H1 (cell line): ENCODE results near the gene ERG28. TPM values are rescaled to one million over a fixed set of nuclear protein-coding genes. Genes with fewer than 3 reads are reported as not detected.

ENCODE experiments used
- CTCF ChIA-PET: fragments of 300-600 bp; sonication (Branson Sonifier 250); formaldehyde crosslinking; loops from one replicate; lab custom pipeline; 2021; ENCODE audit not compliant: partially characterized antibody; lab: Charles Lee
- POLR2A ChIA-PET: fragments of 300-600 bp; sonication (Branson Sonifier 250); formaldehyde crosslinking; loops from one replicate; lab custom pipeline; 2021; ENCODE audit warnings: inconsistent platforms; ENCODE audit not compliant: partially characterized antibody; lab: Charles Lee
- DNase-seq, 2 experiments: peaks; one replicate each; pipeline versions ENCODE4 v3.0.0 to v3.0.0-alpha.2; 2010 to 2022; ENCODE audit warnings: low spot score in 2 of 2, low read depth in 1 of 2, mixed read lengths in 1 of 2
- FAIRE-seq: peaks from 2 replicates; lab custom pipeline; 2011; peaks lifted over from hg19 to GRCh38; lab: Jason Lieb, UNC
- H2AFZ ChIP-seq: 2 replicates; pipeline ENCODE4 v1.8.1; 2012; ENCODE audit warnings: low read length, inconsistent platforms
- H2AK5ac ChIP-seq: 2 replicates; pipeline ENCODE4 v1.6.1; 2013; ENCODE audit warnings: low read depth, low read length
- H2BK120ac ChIP-seq: replicated peaks from 2 replicates; pipeline ENCODE3; 2013; ENCODE audit warnings: low read depth, low read length, inconsistent platforms
- H2BK12ac ChIP-seq: 2 replicates; pipeline ENCODE4 v1.6.1; 2013; ENCODE audit warnings: low read depth, low read length
- H2BK15ac ChIP-seq: 2 replicates; pipeline ENCODE4 v1.6.1; 2013; ENCODE audit warnings: low read length
- H2BK20ac ChIP-seq: 2 replicates; pipeline ENCODE4 v1.6.1; 2013; ENCODE audit warnings: low read length
- H2BK5ac ChIP-seq: 2 replicates; pipeline ENCODE4 v1.6.1; 2013; ENCODE audit warnings: low read depth, low read length
- H3K14ac ChIP-seq: 2 replicates; pipeline ENCODE4 v1.6.1; 2013; ENCODE audit warnings: inconsistent platforms; ENCODE audit not compliant: insufficient read length
- H3K18ac ChIP-seq: 2 replicates; pipeline ENCODE4 v1.6.1; 2013; ENCODE audit warnings: low read length; ENCODE audit errors: extremely low read depth
- H3K23ac ChIP-seq: 2 replicates; pipeline ENCODE4 v1.6.1; 2013; ENCODE audit warnings: inconsistent platforms; ENCODE audit not compliant: insufficient read length
- H3K23me2 ChIP-seq: 2 replicates; pipeline ENCODE4 v1.6.1; 2013; ENCODE audit warnings: low read depth, low read length
- H3K27ac ChIP-seq: 2 replicates; pipeline ENCODE4 v1.6.1; 2011; ENCODE audit warnings: low read depth, low read length, inconsistent platforms
- H3K27me3 ChIP-seq, 4 experiments: replicated peaks in 1 of 4; 1 replicate in 1 of 4; 2 replicates in 3 of 4; pipeline versions ENCODE4 v1.6.1 to v1.8.1; 2011 to 2013; ENCODE audit warnings: low read length in 3 of 4, mild to moderate bottlenecking in 3 of 4, inconsistent platforms in 2 of 4, mixed read lengths in 2 of 4, moderate library complexity in 1 of 4; ENCODE audit not compliant: control insufficient read depth in 3 of 4, insufficient read depth in 3 of 4; ENCODE audit errors: extremely low read depth in 1 of 4
- H3K36me3 ChIP-seq, 4 experiments: 2 replicates each; pipeline versions ENCODE4 v1.6.1 to v1.8.1; 2011 to 2013; ENCODE audit warnings: mild to moderate bottlenecking in 4 of 4, low read length in 3 of 4, moderate library complexity in 2 of 4, control low read depth in 1 of 4, inconsistent platforms in 1 of 4; ENCODE audit not compliant: insufficient read depth in 4 of 4, control insufficient read depth in 2 of 4
- H3K4ac ChIP-seq: replicated peaks from 2 replicates; pipeline ENCODE3; 2013; ENCODE audit warnings: low read length, low read depth, mixed read lengths, inconsistent platforms; ENCODE audit not compliant: insufficient read length
- H3K4me1 ChIP-seq, 4 experiments: replicated peaks in 1 of 4; 1 replicate in 1 of 4; 2 replicates in 3 of 4; pipeline versions ENCODE4 v1.6.1 to v1.8.1; 2011 to 2013; ENCODE audit warnings: low read length in 3 of 4, inconsistent platforms in 2 of 4, mixed read lengths in 1 of 4; ENCODE audit not compliant: insufficient read depth in 4 of 4, control insufficient read depth in 3 of 4
- H3K4me2 ChIP-seq, 2 experiments: 2 replicates each; pipeline versions ENCODE4 v1.6.1 to v1.8.1; 2011 to 2013; ENCODE audit warnings: low read depth in 2 of 2, low read length in 2 of 2, control low read depth in 1 of 2, inconsistent platforms in 1 of 2, mild to moderate bottlenecking in 1 of 2; ENCODE audit not compliant: insufficient read depth in 1 of 2
- H3K4me3 ChIP-seq, 4 experiments: fragments of 200-600, 300-600 bp in 1 of 4; sonication (generic), shearing (Covaris generic), sonication (Bioruptor Twin) in 1 of 4; 2 replicates each; pipeline versions ENCODE4 v1.5.1 to v1.8.1; 2011 to 2016; ENCODE audit warnings: low read length in 4 of 4, low read depth in 3 of 4, control low read depth in 2 of 4, inconsistent platforms in 2 of 4, mild to moderate bottlenecking in 2 of 4, mixed read lengths in 1 of 4, moderate library complexity in 1 of 4; ENCODE audit not compliant: insufficient read depth in 2 of 4; ENCODE audit errors: extremely low read depth in 1 of 4
- H3K56ac ChIP-seq: replicated peaks from 2 replicates; pipeline ENCODE3; 2013; ENCODE audit warnings: low read depth, mild to moderate bottlenecking, mixed read lengths, low read length, inconsistent platforms; ENCODE audit not compliant: insufficient read length
- H3K79me1 ChIP-seq: 2 replicates; pipeline ENCODE4 v1.6.1; 2013; ENCODE audit warnings: low read depth, low read length, control low read depth
- H3K79me2 ChIP-seq, 2 experiments: 2 replicates each; pipeline versions ENCODE4 v1.6.1 to v1.8.1; 2012 to 2013; ENCODE audit warnings: low read length in 2 of 2, mild to moderate bottlenecking in 2 of 2, inconsistent platforms in 1 of 2; ENCODE audit not compliant: insufficient read depth in 2 of 2, control insufficient read depth in 1 of 2
- H3K9ac ChIP-seq, 4 experiments: replicated peaks in 1 of 4; 1 replicate in 1 of 4; 2 replicates in 3 of 4; pipeline versions ENCODE4 v1.6.1 to v1.8.1; 2011 to 2013; ENCODE audit warnings: low read depth in 3 of 4, low read length in 3 of 4, control low read depth in 2 of 4, mild to moderate bottlenecking in 2 of 4, moderate library complexity in 2 of 4, inconsistent platforms in 1 of 4; ENCODE audit errors: extremely low read depth in 1 of 4
- H3K9me3 ChIP-seq, 2 experiments: 2 replicates each; pipeline versions ENCODE4 v1.6.1 to v1.8.1; 2012 to 2013; ENCODE audit warnings: mild to moderate bottlenecking in 2 of 2, moderate library complexity in 2 of 2, control low read depth in 1 of 2, inconsistent platforms in 1 of 2, low read depth in 1 of 2, low read length in 1 of 2, mixed read lengths in 1 of 2; ENCODE audit not compliant: insufficient read depth in 2 of 2
- H4K20me1 ChIP-seq, 2 experiments: replicated peaks in 1 of 2; 2 replicates each; pipeline versions ENCODE3 to v1.8.1; 2011 to 2013; ENCODE audit warnings: inconsistent platforms in 2 of 2, low read length in 2 of 2, mild to moderate bottlenecking in 1 of 2; ENCODE audit not compliant: insufficient read depth in 2 of 2, control insufficient read depth in 1 of 2
- H4K5ac ChIP-seq: 2 replicates; pipeline ENCODE4 v1.6.1; 2013; ENCODE audit warnings: low read length, low read depth, mixed read lengths, inconsistent platforms; ENCODE audit not compliant: insufficient read length
- H4K8ac ChIP-seq: 2 replicates; pipeline ENCODE4 v1.8.0; 2013; ENCODE audit warnings: mild to moderate bottlenecking, moderate library complexity, low read length, inconsistent platforms; ENCODE audit not compliant: insufficient read depth; ENCODE audit errors: extremely low read depth
- H4K91ac ChIP-seq: replicated peaks from 2 replicates; pipeline ENCODE3; 2013; ENCODE audit warnings: low read length, mixed read lengths, inconsistent platforms; ENCODE audit not compliant: insufficient read length
- WGBS, 2 experiments: shearing (Covaris generic) in 1 of 2; methylation state at CpG; one replicate each; pipeline versions ENCODE4 v1.1.6 to v1.1.7; 2013 to 2015; ENCODE audit warnings: low lambda C conversion rate in 2 of 2, mixed read lengths in 2 of 2, inconsistent platforms in 1 of 2, low coverage in 1 of 2, missing lambda C conversion rate in 1 of 2; ENCODE audit not compliant: insufficient replicate concordance in 2 of 2, insufficient coverage in 1 of 2, insufficient read length in 1 of 2; ENCODE audit errors: extremely low coverage in 1 of 2, missing lambda C conversion rate in 1 of 2; 5-methylcytosine and 5-hydroxymethylcytosine counted together
- polyA plus RNA-seq, 7 experiments: library from polyadenylated mRNA; depleted of rRNA in 3 of 7; stranded (reverse) in 5 of 7; unstranded in 2 of 7; fragments of >200 nt in 5 of 7; fragments of 200-250 nt in 2 of 7; gene quantifications; 1 replicate in 5 of 7; 2 replicates in 1 of 7; 4 replicates in 1 of 7; pipeline versions ENCODE4 v1.2.1 to v1.2.3, GENCODE V29; 2011 to 2013; ENCODE audit warnings: missing spikeins in 2 of 7, mixed read lengths in 2 of 7
- total RNA-seq: library from RNA; stranded (reverse); fragmentation: NEBNext Ultra II Directional; extraction: Animal tissue kit (Norgen Biotek cat#: 25700); gene quantifications from 2 replicates; pipeline ENCODE4 v1.2.1, GENCODE V29; 2021

ERG28 gene
- total and polyA plus RNA-seq, 2 of the 8 experiments (the other 6 are each of a cell fraction or from before 2014, with no cell fraction given): 32.6 to 56.7 TPM

GRCh38 chr14:75615200-75615599, 45.5 kb downstream of the ERG28 start:
- H3K56ac ChIP-seq: no peak overlapping the region
- no peaks in the 10 kb centered on the region for H4K20me1 ChIP-seq
- no peak overlapping the region for H2AK5ac ChIP-seq
- no peaks in the 10 kb centered on the region for H3K79me1 ChIP-seq
- no peaks in the 10 kb centered on the region for H3K9me3 ChIP-seq
- H2BK20ac ChIP-seq: no peak overlapping the region
- 89% methylated on average over 4 of the region's 4 CpGs; no CpG with 5 or more reads in 1 of the 2 experiments for WGBS, 2 experiments
- no peak overlapping the region for H3K9ac ChIP-seq
- H3K27ac ChIP-seq: no peak overlapping the region
- FAIRE-seq (no peak), DNase-seq (no peak)
- CTCF ChIA-PET: interaction anchor here (0.6 kb wide), 1 partner anchor 12 kb away, joined by 3 read pairs; no protein-coding TSS in a partner anchor
- no peak overlapping the region for H4K91ac ChIP-seq
- H4K5ac ChIP-seq: no peak overlapping the region
- no peak overlapping the region for H2BK120ac ChIP-seq
- POLR2A ChIA-PET: no interaction called here
- H3K4ac ChIP-seq: no peak overlapping the region
- no peak overlapping the region for H3K4me2 ChIP-seq
- H3K18ac ChIP-seq: no peak overlapping the region
- no peaks in the 10 kb centered on the region for H3K36me3 ChIP-seq
- no peaks in the 10 kb centered on the region for H3K4me1 ChIP-seq
- no peak overlapping the region for H3K14ac ChIP-seq
- H3K23me2 ChIP-seq: peaks cover 2% of the 10 kb centered on the region; the same call in 1 of the 2 replicates
- H4K8ac ChIP-seq: no peak overlapping the region; the same call in 1 of the 2 replicates
- no peaks in the 10 kb centered on the region for H3K27me3 ChIP-seq
- no peak overlapping the region for H2BK5ac ChIP-seq
- no peak overlapping the region for H2BK15ac ChIP-seq
- H2BK12ac ChIP-seq: no peak overlapping the region
- no peak overlapping the region for H3K4me3 ChIP-seq
- no peak overlapping the region for H3K23ac ChIP-seq
- no peaks in the 10 kb centered on the region for H3K79me2 ChIP-seq
- no peak overlapping the region for H2AFZ ChIP-seq
